ENCODE data around the gene CIB2.

Gene CIB2

DNA sequence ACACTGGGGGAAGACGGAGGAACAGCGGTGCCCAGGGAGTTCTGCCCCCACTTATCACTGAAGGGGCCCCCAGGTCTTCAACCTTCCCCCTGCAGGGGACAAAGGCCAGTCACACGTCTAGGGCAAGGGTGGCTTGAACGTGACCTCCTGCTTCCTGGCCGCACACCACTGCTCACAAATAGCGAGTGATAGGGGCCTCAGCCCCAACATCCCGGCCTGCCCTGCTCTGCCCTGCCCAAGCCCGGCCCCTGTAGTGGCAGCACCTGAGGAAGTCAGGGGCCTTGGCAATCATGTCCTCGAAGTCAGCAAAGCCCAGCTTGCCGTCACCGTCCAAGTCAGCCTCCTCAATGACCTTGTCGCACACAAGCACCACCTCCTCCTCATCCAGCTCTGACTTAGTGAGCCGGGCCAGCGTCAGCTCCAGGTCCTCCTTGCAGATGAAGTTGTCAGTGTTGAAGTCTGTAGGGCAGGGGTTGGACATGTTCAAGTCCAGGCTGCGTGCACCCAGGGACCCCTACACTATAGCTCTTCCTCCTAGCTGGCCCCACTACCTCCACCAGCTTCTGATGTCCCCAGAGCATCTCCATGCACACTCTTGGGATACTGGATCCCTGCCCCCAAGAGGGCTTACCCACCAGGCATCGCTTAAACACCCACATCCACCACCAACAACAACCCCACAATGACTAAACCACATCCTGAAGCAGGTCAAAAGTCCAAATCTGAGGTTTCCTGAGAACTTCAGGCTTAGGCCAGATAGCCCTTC, 25.6 kb downstream of the CIB2 start:
- DNase-seq: no peak

DNA sequence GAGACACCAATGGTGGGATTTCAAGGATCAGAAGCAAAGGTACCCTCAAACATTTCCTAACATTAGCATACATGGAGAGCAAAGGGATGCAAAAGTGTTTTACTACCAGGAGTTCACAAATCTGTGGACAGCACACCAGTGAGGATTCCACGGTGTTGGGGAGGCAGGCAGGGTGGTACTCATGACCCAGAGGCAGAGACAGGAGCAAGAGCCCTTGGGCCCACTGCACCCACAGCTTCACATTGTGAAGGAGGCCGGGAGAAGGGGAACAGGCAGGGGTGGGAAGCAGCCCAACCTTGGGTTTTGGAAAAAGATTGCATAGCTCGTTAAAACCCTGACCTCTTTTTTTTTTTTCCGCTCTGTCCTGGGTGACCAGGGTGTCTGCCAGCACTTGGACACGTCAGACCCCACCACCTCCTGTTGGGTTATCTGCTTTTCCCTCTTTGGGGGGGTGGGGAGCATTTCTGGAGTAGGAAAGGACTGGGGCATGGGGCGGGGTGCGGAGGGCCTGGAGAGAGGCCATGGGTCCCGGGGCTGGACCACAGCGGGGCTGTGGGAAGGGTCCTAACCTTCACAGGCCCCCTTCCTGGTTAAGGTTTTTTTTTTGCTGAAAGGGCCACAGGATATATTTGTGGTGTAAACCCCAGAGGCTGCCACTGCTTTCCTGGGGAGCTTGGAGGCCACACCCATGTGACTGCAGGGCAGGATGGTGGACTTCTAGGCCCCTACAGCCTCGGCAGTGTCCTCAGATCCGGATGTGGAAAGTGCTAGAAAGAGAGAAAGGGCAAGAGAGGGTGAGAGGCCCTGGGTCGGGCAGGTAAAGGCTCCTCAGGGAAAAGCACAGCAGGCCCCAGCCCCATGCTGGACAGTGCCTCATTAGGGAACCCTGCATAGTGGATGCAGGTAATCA, 26.4 kb downstream of the CIB2 start:
- DNase-seq: no peak

GRCh38 chr15:78104119-78104479, 27.1 kb downstream of the CIB2 start:
- DNase-seq: no peak

- no peak for DNase-seq
Observed at GRCh38 chr15:78103406-78104118, 27.7 kb downstream of the CIB2 start.

DNA sequence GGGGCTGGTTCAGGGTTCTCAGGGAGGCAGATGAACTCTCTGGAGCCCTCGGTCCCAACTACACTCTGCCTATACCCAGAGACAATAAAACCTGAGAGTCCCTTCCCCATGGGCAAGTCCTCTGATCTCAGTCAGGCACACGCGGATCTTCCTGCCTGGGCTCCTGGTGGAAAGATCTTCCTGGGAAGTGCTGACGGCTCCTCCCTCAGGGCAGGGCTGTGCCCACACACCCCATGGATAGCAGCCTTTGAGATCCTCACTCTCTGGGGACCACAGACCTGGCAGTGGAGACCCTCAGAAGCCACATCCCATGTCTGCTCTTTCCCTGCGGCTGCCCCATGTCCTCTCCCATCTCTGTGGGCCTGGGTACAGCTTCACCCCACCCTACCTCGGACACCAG, 28.5 kb downstream of the CIB2 start:
- no peak for DNase-seq

GRCh38 chr15:78102211-78102610, 29.0 kb downstream of the CIB2 start:
- no peak for DNase-seq

DNA sequence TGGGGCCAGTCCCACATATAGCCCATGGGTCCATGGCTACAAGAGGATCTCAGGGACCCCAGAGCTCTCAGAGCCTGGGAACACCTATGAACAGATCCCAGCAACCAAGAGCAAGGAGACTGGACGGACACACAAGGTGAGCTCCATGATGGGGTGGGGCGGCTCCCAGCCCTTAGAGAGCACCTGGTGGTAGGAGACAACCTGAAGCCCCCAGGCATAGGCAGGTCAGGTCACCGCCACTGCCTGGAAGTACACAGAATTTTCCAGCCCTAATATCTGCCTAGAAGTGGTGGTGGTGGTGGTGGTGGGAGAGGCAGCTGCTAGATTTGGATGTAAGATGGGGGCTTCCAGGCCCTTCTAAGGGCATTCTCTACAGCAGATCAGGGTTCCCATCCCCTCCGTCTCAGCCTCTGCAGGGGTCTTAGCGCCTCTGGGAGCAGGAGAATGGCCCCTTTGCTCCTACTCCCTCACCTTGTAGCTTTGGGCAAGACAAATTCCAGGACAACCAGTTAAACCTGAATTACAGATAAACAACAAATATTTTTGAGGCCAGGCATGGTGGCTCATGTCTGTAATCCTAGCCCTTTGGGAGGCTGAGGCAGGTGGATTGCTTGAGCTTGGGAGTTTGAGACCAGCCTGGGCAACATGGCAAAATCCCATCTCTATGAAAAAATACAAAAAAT, 29.7 kb downstream of the CIB2 start:
- no peak for DNase-seq

DNA sequence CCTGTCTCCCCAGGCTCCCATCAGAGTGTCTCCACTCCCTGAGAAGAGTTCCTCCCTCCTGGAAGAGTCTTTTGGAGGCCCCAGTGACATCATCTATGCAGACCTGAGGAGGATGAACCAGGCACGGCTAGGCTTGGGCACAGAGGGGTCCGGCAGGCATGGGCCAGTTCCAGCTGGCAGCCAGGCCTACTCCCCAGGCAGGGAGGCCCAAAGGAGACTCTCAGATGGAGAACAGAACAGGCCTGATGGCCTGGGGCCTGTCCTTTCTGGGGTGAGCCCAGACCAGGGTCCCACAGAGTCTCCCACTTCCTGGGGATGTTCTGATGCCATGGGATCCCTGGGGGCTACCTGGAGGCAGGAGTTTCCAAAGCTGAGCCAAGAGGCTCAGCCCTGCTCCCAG, 30.4 kb downstream of the CIB2 start:
- no peak for DNase-seq

GRCh38 chr15:78098131-78098755, 33.0 kb downstream of the CIB2 start:
- DNase-seq: no peak

DNA sequence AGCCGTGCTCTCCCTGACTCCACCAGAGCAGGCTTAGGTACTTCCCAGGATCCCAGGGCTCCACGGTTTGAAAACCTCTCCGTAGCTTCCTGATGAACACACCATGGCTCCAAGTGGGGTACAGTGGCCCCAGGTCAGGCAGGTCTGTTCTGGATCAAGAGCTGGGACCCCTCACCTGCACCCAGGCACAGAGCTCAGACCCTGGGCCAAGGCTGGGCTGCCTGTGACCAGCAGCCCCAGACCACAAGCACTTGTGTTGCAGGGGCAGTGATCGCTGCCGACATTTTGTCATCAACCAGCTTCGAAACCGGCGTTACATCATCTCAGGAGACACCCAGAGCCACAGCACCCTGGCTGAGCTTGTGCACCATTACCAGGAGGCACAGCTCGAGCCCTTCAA, 33.6 kb downstream of the CIB2 start:
- DNase-seq: no peak

GRCh38 chr15:78093242-78094020, 37.8 kb downstream of the CIB2 start:
- DNase-seq: no peak

DNA sequence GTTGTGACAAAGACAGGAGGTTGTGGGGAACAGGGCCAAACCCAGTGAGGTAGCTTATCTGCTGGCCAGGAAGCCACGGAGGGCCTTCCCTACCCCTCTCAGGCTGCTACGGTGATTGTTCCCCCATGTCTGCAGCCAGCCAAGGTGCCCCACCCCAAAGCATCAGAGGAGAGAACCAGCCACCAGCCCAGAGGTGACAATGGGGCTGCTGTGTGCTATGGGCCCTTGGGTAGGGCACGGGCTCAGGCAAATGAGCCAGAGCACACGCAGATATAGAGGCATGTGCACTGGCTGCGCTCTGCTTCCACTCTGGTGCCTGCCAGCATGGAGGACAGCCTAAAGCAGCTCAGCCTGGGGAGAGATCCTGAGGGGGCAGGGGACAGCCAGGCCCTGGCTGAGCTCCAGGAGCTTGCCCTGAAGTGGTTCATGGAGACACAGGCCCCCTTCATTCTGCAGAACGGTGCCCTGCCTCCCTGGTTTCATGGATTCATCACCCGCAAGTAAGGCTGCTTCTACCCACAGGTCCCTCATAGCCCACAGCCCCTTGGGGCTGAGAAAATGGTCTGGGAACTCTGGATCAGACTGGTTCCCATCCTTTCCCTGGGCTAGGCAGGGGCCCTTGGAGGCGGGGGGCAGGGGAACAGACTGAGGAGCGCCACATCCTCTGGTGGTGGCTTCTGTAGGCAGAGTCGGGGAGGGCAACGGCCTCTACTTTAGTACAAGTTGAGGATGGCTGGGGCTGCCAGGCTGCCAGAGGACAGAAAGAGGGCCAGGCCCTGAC, 38.8 kb downstream of the CIB2 start, which contains the start of gene SH2D7:
Gene SH2D7, plus strand, starts transcription at position 301 of the 781 bp plus-strand sequence. Its CDS starts 24 bp downstream, at position 325.
- DNase-seq: no peak

DNA sequence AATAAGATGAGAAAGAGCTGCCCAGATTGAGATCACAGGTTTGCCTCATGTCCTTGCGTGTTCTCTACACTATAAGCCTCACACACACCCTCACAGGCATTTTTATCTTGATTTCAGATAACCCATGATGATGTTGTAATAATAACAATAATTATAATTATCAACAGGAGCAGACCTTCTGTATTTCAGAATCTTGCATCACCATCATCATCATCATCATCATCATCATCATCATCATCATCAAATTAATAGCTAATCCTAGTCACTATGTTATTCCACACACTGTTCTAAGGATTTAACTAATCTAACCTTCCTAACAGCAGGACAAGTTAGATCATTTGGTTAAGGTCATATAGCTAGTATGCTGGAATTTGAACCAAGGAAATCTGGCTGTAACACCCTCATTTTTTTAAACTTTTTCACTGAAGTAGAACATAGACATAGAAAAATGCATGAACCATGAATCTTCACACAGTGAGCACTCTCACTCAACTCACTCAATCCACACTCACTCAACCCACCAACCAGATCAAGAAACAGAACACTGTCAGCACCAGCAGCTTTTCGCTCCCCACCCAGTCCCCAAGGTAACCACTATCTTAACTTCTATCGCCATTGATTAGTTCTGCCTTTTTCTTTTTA, 40.7 kb downstream of the CIB2 start:
- DNase-seq: no peak

- no peak for DNase-seq
Observed at GRCh38 chr15:78088773-78089080, 42.5 kb downstream of the CIB2 start.

GRCh38 chr15:78087951-78088772, 43.1 kb downstream of the CIB2 start:
- no peak for DNase-seq

GRCh38 chr15:78085928-78086327, 45.3 kb downstream of the CIB2 start:
- no peak for DNase-seq

DNA sequence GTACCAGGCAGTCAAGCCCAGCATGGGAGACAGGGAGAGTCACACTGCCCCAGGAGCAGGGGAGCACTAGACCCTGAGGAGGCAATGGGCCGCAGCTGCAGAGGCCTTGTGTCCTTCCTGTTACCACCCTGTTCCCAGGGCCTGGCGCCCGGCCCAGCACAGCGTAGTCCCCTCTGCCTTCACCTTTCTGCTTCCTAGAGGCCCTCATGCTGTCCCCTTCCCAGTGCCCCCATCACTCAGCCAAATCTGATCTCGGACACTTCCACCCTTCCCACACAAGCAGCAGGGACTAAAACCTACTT, 46.8 kb downstream of the CIB2 start:
- DNase-seq: no peak

GRCh38 chr15:78083687-78084448, 47.4 kb downstream of the CIB2 start:
- no peak for DNase-seq

GRCh38 chr15:78083186-78083585, 48.1 kb downstream of the CIB2 start:
- no peak for DNase-seq
